Breast epithelium (tissue), 3 donors: Measurements from ENCODE around the gene C19orf85.
"Not testable (repeated sequence)": the region's sequence is repeated elsewhere in the genome, so short reads cannot be mapped to it uniquely, and the experiment has no call there.

Experiments used
- CTCF ChIP-seq, 3 donors: fragments of 450-650 bp; IDR thresholded peaks; one replicate each; pipeline ENCODE4 v1.5.1; 2016 to 2017; ENCODE audit warnings: antibody characterized with exemption in 3 of 3, mild to moderate bottlenecking in 3 of 3, moderate library complexity in 3 of 3
- POLR2A ChIP-seq: fragments of 450-650 bp; IDR thresholded peaks from one replicate; pipeline ENCODE4 v1.6.1; 2016; ENCODE audit warnings: antibody characterized with exemption, mild to moderate bottlenecking, moderate library complexity

- not testable (repeated sequence) for TF ChIP-seq CTCF (IDR thresholded peaks at IDR 0.05); POLR2A
Measured at GRCh38 chr19:55421281-55421680, 43.3 kb downstream of the C19orf85 start.
